HG03135 (cell line): ENCODE data around the gene CDH22.

Source experiments
- ATAC-seq: cut with Tn5 transposase; IDR thresholded peaks from one replicate; pipeline ENCODE4 v1.9.1; 2021; ENCODE audit warnings: mild to moderate bottlenecking, moderate library complexity; ENCODE audit not compliant: unreplicated experiment

The CDH22 gene

DNA sequence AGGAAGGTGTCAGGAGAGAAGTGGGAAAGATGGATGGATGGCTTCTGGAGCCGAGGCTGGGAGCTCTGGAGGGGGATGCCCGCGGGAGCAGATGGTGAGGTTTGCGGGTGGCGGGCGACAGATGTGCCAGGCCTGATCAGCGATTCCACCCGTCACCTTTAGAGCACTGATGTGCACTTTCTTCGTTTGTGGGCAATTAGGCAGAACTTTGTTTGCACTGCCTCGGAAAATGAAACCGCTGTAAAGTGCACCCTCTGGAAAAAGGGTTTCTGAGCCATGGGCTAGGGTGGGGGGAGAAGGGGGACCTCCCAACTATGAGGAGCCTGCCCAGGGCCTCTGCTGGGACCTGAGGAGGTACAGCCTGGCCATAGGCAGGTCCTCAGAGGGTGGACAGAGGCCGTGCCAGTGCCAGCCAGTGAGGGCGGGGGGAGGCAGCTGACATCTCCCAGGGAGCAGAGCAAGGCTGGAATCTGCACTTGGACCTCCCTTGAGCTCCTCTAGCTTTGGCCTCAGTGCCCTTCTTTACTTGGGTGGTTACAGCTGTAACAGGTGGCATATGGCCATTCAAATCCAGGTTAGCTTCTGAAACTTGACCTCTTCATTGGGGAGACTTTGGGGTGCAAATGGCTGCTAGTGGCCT, 131.4 kb downstream of the CDH22 start:
- ATAC-seq: no peak

DNA sequence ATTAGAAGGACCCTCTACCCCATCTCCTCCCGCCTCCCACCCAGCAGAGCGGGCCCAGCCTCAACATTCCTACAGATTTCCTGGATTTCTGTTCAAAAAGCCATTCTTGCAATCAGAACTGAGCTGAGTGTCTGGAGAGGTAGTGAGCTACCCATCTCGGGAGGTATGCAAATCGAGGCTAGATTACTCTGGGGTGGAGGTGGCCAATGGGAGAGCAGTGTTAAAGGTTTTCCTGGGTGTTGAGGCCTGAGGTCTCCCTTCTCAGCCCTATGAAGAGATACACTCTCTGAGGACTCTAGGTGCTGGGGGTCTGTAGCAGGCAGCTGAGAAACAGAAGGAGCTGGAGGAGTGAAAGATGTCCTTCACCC, 133.2 kb downstream of the CDH22 start:
- ATAC-seq: no peak

DNA sequence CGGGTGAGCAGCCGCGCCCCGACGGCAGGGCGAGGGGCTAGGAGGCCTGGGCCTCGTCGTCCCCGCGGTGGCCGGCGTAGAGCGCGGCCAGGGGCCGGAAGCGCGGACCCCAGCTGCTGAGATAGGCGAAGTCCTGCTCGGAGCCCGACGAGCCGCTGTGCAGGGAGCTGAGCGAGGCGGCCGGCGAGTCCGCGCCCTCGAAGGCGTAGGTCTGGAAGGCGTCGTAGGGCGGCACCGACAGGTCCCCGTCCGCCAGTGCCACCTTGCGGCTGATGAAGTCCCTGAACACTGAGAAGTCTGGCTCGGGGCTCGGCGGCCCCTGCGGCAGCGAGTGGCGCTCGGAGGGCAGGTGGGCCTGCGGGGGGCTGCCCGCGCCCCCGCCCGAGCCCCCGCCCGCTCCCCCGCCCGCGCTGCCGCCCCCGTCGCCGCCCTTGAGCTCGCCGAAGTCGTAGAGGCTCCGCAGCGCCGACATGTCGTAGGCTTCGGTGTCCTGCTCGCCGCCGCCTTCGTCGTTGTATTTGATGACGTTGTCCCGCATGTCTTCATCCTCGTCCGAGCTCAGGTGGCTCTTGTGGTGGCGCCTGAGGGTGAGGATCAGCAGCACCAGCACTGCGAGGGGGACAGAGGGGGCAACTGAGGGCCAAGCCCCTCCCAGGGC, 133.7 kb downstream of the CDH22 start:
- no peak for ATAC-seq

DNA sequence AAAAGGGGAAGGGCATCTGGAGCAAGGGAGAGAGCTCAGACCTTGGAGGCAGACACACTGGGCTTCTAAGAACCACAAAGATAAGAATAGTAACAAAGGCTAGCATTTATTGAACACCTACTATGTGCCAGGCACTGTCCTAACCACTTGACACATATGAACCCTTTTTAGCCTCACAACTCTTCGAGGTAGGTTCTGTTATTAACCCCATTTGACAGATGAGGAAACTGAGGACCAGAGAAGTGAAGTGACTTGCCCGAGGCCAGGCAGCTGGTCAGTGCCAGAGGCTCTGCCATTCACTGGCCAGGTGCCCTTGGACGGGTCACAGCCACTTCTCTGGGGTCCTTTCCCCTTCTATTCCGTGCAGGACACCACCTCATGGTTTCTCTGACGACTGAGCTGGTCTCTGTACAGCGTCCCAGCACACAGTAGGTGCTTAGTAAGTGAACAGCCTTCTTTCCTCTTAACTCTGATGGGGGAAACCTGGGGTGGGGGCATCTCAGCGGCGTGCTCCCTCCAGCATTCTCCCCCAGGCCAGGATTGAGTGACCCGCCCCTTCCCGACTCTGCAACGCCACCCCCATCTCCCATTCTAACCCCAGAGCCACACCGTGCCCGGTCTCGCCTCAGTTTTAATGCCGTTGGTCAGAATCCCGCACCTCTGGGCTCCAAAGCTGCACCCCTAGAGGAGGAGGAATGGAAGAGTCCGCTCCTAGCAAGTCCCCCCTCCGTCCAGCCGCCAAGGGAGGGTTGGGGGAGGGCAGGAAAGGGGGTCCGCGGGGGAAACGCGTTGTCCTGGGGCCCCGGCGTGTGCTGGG, 134.4 kb downstream of the CDH22 start:
- ATAC-seq: no peak

DNA sequence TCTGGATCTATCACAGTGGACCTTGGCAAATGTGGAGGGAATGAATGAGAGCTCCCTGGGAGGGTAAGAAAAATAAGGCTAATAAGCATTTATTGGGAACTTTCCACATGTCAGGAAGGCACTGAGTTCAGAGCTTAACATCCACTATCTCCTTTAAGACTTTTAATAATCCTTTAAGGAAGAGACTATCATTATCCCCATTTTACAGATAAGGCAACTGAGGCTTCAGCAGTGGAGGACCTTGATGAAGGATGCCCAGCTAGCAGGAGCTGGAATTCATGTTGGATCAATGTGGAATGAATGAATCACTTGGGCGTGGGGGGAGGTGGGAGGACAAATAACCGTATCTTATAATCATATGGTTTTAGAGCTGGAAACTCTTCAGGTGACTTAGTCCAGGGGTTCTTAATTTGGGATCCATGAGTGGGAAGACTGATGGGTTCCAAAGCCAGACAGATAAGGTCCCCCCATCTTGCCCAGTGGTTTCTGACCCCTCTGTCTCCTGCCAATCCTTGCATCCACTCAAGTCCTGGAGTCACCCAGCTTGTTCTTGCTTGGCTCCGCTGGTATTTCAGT, 135.2 kb downstream of the CDH22 start:
- ATAC-seq: no peak

DNA sequence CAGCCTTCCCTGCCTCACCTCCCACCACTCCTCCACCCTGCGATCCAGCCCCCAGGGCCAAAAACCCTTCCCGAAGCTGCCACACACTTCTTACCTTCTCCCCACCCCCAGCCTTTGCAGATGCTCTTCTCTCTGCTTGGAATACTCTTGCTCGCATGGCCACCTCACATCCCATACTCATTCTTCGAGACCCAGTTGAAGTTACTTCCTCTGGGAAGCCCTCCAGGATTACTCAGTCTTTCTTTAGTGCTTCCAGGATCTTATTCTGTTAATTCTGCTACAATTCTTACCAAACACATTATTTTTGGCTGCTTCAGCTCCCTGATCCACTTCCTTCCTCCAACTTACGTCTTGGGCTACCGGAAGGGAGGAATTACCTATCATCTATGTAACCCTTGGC, 135.8 kb downstream of the CDH22 start:
- ATAC-seq: no peak

DNA sequence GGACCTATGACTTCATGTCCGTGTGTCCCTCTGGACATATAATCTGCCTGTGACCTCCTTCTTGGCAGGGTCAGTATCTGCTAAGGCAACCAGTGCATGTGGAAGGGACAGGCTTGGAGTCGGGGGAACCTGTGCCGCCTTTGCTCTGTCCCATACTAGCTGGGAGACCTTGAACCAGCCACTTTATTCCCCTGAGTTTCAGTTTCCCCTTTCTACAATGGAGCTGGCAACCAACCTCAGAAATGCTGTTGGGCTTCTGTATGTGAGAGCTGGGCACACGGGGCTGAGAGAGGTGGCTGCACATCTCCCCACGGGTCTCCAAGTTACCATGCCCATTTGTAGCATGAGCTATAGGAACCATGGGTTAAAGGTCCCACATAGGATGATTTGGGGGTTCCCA, 136.4 kb downstream of the CDH22 start:
- ATAC-seq: no peak

DNA sequence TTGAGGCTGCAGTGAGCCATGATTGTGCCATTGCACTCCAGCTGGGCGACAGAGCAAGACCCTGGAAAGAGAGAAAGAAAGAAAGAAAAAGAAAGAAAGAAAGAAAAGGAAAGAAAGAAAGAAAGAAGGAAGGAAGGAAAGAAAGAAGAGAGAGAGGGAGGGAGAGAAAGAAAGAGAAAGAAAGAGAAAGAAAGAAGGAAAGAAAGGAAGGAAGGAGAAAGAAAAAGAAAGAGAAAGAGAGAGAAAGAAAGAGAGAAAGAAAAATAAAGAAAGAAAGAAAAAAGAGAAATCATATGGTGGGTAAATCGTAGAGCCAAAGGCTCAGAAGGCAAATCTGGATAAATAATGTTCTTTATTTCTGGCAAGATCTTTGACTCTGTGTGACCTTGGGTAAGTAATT, 136.8 kb downstream of the CDH22 start:
- ATAC-seq: no peak

DNA sequence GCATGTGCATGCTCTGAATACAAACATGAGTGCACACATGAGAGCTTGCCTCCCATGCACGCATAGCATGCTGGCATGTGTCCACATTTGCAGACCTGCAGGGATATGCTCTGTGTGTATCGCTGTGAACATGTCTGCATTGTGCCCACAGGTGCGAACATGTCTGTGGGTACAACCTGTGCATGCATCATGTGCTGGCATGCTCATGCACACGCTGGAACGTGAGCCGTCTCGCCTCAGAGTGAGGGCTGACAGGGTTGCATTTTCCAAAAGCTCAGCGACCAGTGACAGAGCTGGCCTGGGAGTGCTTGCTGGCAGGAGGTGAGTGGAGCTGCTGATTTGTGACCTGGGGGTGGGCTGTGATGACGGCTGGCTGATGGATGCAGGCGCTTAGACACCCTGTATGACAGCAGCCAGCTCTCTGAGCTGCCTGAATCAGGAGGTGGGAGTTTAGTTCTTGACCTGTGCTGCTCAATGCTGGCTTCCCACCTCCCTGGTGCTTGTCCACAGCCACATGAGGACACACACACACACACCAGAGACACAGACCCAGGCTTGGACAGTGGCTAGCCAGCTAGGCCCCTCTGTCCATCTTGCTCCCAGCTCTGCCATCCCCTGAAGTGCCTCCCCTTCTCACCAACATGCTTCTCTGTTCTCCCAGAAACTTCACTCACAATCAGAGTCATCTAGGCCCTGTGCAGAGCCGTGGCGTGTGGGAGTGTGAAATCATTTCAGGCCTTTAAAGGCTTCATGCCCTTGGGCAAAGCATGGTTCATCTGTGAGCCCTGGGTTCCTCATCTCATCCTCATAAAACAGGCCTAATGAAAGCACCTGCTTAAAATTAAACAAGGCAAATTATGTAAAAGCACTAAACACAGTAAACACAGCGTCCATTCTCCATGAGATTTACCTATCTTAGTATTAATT, 138.8 kb downstream of the CDH22 start:
- ATAC-seq: no peak

DNA sequence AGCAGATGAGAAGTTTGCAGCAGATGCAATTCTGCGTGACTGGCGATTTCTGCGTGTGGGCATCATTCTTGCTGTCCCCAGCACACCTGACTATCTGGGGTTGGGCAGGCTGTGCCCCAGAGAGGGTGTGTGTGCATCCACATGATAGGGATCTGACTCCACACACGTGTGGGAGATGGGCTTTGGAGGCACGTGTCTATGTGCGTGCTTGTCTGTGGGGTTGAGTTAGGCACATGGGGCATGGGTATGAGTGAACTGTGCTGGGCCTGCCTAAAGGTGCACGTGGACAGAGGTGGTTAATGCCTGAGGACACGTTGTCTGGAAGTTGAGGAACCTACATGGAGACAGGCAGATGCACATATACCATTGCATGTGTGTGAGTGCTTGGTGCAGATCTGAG, 139.9 kb downstream of the CDH22 start:
- ATAC-seq: no peak

DNA sequence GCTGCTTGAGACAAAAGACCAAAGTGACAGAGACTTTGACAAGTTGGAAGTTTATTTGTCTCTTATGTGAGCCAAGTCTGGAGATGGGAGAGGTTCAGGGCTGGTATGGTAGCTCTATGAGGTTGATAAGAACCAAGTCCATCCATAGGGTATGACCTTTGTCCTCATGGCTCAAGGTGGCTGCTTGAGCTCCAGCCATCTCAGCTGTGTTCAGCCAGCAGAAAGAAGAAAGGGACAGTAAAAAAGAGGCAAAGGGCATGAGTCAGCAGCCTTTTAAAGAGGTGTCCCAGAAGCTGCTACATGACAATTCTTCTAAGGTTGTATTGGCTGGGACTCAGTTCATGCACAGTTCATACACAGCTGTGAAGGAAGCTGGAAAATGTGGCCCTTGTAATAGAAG, 141.2 kb downstream of the CDH22 start:
- ATAC-seq: no peak

DNA sequence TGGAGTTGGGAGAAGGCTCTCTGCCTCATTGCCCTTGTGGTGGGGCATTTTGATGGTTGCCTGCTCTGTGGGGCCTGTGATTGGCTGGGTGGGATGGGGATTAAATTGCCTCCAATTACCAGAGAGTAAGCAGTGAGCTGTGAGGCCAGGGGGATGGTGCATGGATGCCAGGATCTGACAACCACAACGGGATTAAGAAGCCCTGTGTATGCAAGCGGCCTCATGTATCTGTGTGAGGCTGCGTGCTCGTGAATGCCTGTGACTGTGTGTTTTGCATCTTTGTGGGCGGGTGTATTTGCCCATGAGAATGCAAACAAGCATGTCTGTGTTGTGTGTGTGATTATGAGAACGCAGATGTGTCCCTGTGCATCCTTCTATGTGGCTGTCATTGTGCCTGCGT, 144.0 kb downstream of the CDH22 start:
- ATAC-seq: no peak

DNA sequence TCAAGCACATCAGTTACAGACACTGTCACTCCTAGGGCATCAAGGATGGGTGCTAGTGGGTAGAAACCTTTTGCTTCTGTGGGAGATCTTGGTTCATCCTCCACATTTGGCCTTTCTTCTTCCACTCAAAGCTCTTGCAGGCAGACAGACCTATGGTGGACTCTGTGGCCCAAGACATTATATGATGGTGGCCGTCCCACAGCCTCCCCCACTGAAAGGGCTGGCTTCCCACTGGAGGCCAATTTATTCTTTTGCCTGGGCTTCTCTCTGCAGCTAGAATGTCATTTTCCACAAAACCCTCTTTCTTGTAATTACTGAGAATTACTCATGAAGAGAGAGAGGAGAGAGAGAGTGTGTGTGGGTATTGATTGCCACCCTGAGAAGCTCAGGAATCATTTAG, 146.4 kb downstream of the CDH22 start:
- ATAC-seq: no peak

DNA sequence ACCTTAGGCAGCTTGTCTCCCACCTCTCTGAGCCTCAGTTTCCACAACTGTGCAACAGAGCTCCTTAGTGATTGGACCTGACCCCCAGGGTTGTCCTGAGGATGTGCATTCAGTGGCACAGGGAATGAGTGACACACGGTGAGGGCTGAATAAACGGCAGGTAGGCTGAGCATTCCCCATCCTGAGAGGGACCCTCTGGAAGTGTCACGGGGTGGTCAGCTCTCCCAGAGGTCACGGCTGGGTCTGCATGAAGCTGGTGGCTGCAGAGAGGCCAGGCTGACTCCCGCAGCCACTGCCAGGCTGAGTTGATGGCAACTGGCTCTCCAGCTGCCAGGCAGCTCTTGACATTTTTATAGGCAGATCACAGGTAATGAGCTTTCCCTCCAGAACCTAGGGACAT, 147.6 kb downstream of the CDH22 start:
- no peak for ATAC-seq

DNA sequence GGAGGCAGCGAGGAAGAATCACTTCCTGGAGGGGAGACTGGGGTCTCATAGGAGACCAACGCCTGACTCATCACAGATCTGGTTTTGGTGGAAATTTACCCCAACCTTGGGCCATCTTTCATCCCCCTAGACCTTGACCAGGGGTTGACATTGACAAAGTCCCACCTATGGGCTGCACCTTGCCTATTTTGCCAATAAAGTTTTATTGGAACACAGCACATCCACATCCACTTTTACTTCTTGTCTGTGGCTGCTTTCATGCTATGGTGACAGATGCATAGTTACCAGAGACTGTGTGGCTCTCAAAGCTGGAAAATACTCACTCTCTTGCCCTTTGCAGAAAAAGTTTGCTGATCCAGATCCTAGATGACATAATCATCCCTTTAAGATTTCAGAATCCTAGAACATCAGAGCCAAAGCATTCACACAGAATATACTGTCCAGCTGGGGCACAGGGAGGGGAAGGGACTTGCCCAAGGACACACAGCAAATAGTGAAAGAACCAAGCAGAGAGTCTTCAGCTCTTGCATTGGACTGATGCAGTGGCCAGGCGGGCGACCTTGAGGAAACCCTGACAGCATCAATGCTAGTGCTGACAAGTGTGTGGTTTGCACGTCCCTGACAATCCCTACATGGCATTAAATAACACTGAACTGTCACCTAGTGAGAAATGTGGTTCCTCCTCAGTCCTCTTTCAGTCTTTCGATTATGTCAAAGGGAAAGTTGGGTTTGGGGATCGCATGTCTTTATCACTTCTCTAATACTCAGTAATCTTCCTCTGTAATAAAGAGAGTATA, 149.0 kb downstream of the CDH22 start:
- ATAC-seq: no peak

DNA sequence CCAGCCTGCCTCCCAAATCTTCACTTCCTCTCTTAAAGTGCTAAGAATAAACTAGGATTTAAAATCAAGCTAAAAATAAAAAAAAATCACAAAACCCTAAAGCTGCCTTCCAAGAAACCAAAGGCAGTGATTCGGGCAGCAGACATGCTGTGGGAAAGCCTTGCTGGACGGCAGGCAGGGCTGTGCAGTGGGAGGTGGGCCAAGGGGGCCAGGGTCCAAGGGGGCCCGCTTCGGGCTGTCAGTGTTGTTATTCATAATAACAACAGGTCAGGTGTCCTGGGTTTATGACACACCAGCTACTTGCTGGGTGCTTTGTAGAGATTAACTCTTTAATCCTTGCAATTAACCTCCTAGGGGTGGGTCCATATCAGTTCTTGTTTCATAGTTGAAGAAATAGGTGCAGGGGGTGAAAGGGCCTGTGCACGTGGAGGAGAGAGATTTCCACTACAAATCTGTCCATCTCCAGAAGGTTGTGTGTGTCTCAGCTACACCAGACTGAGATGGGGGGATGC, 149.8 kb downstream of the CDH22 start:
- no peak for ATAC-seq

DNA sequence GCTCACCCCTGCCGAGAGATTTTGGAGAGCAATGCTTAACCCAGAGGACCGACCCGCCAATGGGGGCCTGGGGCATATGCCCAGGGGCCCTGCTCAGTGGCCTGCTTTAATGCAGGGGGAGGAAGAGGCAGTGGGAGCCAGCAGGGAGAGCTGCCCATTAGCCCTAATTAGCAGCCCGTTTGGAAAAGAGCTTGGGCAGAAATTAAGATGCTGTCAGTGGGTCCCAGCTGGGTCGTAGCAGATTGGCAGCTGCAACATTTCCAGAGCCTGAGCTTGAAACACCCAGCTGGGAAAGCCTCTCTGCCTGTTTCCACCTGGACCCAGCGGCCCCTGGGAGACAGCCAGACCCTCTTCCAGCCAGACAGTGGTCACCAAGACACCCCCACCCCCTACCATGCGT, 150.7 kb downstream of the CDH22 start:
- ATAC-seq: no peak

DNA sequence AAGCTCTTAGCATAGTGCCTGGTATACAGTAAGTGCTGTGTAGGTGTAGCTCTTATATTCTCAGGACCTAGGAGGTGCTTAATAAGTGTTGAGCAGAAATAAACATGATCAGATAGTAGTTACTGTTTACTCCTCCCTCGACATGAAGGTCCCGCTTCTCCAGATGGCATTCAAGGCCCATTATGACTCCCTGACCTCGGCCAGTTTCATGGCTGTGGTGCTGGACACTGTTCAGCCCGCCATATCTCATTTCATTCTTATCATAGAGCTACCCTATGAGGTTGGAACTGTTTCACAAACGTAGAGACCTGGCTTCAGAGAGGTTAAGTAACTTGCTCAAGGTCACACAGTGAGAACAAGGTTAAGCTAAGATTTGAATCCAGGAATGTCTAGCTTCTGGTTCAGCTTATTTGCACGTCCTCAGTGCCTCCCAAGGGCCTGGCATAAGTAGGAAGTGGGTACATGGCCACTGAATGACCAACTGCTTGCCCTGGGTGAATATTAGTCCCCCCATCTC, 151.2 kb downstream of the CDH22 start:
- no peak for ATAC-seq

DNA sequence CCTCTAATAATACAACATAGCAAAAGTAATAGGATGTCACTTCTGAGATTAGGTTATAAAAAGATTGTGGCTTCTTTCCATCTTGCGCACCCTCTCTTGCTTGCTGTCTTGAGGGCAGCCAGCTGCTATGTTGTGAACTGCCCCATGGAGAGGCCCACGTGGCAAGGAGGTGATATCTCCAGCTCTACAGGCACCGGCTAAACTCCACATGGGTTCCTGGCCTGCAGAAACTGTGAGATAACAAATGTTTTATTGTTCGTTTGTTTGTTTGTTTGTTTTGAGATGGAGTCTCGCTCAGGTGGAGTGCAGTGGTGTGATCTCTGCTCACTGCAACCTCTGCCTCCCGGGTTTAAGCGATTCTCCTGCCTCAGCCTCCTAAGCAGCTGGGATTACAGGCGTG, 152.2 kb downstream of the CDH22 start:
- ATAC-seq: no peak

DNA sequence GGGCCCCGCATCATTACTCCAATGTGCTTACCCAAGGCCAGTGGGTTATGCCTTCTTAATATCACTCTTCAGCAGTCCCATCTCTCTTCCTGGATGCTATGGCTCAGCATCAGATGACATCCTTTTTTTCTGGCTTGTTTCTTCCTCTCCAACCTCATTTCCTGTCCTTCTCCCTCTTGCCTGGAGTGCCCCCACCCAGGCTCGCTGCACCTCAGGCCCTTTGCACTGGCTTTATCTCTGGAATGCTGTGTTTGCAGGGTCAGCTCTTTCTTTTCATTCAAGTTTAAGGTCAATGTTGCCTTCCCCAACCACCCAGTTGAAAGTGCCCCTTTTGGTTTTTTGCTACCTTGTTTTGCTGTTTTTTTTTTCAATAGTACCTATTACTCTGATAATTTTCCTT, 153.5 kb downstream of the CDH22 start:
- no peak for ATAC-seq
